Endothelial cell of umbilical vein (primary cell): ENCODE measurements around the gene YTHDC2. TPM values are rescaled to one million over a fixed set of nuclear protein-coding genes. Genes with fewer than 3 reads are reported as not detected.

Source experiments
- BruUV-seq: library from RNA; stranded (reverse); fragments of 400-500 nt; replicated peaks from 2 replicates; lab custom pipeline; 2021; lab: Mats Ljungman, UMichigan
- CTCF ChIA-PET: fragments of 300-600, 350-600 bp; sonication (Branson Sonifier 250); formaldehyde crosslinking; loops from one replicate; lab custom pipeline; 2021; ENCODE audit warnings: antibody characterized with exemption, inconsistent platforms; lab: Charles Lee
- POLR2A ChIA-PET: fragments of 300-600, 350-600 bp; sonication (Branson Sonifier 250); formaldehyde crosslinking; loops from one replicate; lab custom pipeline; 2021; ENCODE audit warnings: antibody characterized with exemption, inconsistent platforms; lab: Charles Lee
- DNase-seq: peaks from one replicate; pipeline ENCODE4 v3.0.0-alpha.2; 2011; ENCODE audit warnings: low read depth, low spot score
- FAIRE-seq: peaks from 2 replicates; lab custom pipeline; 2011; peaks lifted over from hg19 to GRCh38; lab: Jason Lieb, UNC
- H2AFZ ChIP-seq: 2 replicates; pipeline ENCODE4 v1.6.0; 2012; ENCODE audit warnings: low read depth, low read length, control low read depth, inconsistent platforms
- H3K27ac ChIP-seq: 2 replicates; pipeline ENCODE4 v1.5.1; 2011; ENCODE audit warnings: low read depth, mild to moderate bottlenecking, control low read depth, low read length, moderate library complexity; ENCODE audit not compliant: insufficient read depth
- H3K27me3 ChIP-seq, 2 experiments: 2 replicates each; pipeline versions ENCODE4 v1.6.0 to v1.6.1; 2011; ENCODE audit warnings: low read length in 2 of 2, mixed read lengths in 1 of 2; ENCODE audit not compliant: control insufficient read depth in 2 of 2, insufficient read depth in 2 of 2
- H3K36me3 ChIP-seq, 2 experiments: 2 replicates in 1 of 2; 3 replicates in 1 of 2; pipeline ENCODE4 v1.5.1; 2011; ENCODE audit warnings: low read length in 2 of 2, mild to moderate bottlenecking in 1 of 2, moderate library complexity in 1 of 2; ENCODE audit not compliant: control insufficient read depth in 2 of 2, insufficient read depth in 2 of 2; ENCODE audit errors: extremely low read depth in 1 of 2
- H3K4me1 ChIP-seq: 3 replicates; pipeline ENCODE4 v1.5.1; 2011; ENCODE audit warnings: mild to moderate bottlenecking, low read length; ENCODE audit not compliant: control insufficient read depth, insufficient read depth; ENCODE audit errors: extremely low read depth
- H3K4me2 ChIP-seq: 2 replicates; pipeline ENCODE4 v1.6.1; 2011; ENCODE audit warnings: low read length, control low read depth, mixed read lengths; ENCODE audit not compliant: insufficient read depth
- H3K4me3 ChIP-seq, 3 experiments: fragments of 200-600 bp in 1 of 3; sonication (generic), shearing (Covaris generic) in 1 of 3; replicated peaks in 1 of 3; 2 replicates each; pipeline ENCODE4 v1.5.1; 2011 to 2016; ENCODE audit warnings: control low read depth in 3 of 3, low read length in 3 of 3, mild to moderate bottlenecking in 2 of 3, inconsistent platforms in 1 of 3, low read depth in 1 of 3, moderate library complexity in 1 of 3; ENCODE audit not compliant: insufficient read depth in 1 of 3
- H3K79me2 ChIP-seq: 2 replicates; pipeline ENCODE4 v1.6.0; 2012; ENCODE audit warnings: low read length, inconsistent platforms; ENCODE audit not compliant: control insufficient read depth, insufficient read depth
- H3K9ac ChIP-seq: replicated peaks from 2 replicates; pipeline ENCODE3; 2011; ENCODE audit warnings: low read length, control low read depth; ENCODE audit not compliant: insufficient read depth; ENCODE audit errors: extremely low read depth
- H3K9me1 ChIP-seq: replicated peaks from 3 replicates; pipeline ENCODE4 v1.6.0; 2011; ENCODE audit warnings: mild to moderate bottlenecking, low read length; ENCODE audit not compliant: control insufficient read depth, insufficient read depth; ENCODE audit errors: extremely low read depth
- H3K9me3 ChIP-seq: replicated peaks from 2 replicates; pipeline ENCODE4 v1.5.1; 2012; ENCODE audit warnings: low read length, inconsistent platforms; ENCODE audit not compliant: control insufficient read depth, insufficient read depth
- H4K20me1 ChIP-seq: replicated peaks from 2 replicates; pipeline ENCODE3; 2011; ENCODE audit warnings: mild to moderate bottlenecking, low read length; ENCODE audit not compliant: control insufficient read depth, insufficient read depth; ENCODE audit errors: extremely low read depth
- CTCF ChIP-seq, 2 donors: IDR thresholded peaks; 1 replicate in 1 of 2; 2 replicates in 1 of 2; pipeline ENCODE4 v1.5.1; 2011; ENCODE audit warnings: low read length in 2 of 2, mild to moderate bottlenecking in 2 of 2, moderate library complexity in 2 of 2, control low read depth in 1 of 2, inconsistent platforms in 1 of 2, low read depth in 1 of 2; ENCODE audit not compliant: insufficient read depth in 1 of 2; ENCODE audit errors: extremely low read depth in 1 of 2
- EZH2 ChIP-seq: IDR thresholded peaks from 2 replicates; pipeline ENCODE4 v1.6.1; 2012; ENCODE audit warnings: borderline replicate concordance, low read depth, mild to moderate bottlenecking, moderate library complexity, low read length, inconsistent platforms; ENCODE audit not compliant: severe bottlenecking
- FOS ChIP-seq: IDR thresholded peaks from 2 replicates; pipeline ENCODE4 v1.6.1; 2011; ENCODE audit warnings: mild to moderate bottlenecking, low read length, moderate library complexity, borderline replicate concordance; ENCODE audit not compliant: insufficient read depth
- GATA2 ChIP-seq: IDR thresholded peaks from 2 replicates; pipeline ENCODE4 v1.7.0; 2011; ENCODE audit warnings: low read depth, mild to moderate bottlenecking, moderate library complexity, mixed read lengths, low read length; ENCODE audit not compliant: insufficient read length, insufficient read depth
- JUN ChIP-seq: IDR thresholded peaks from 2 replicates; pipeline ENCODE4 v1.6.1; 2011; ENCODE audit warnings: borderline replicate concordance, low read depth; ENCODE audit not compliant: insufficient read length, insufficient read depth
- MYC ChIP-seq: IDR thresholded peaks from one replicate; pipeline ENCODE4 v1.6.1; 2011; ENCODE audit warnings: mild to moderate bottlenecking, low read depth, low read length
- POLR2A ChIP-seq: IDR thresholded peaks from 2 replicates; pipeline ENCODE4 v1.6.1; 2012; ENCODE audit warnings: low read depth, mild to moderate bottlenecking, control low read depth, low read length
- POLR2AphosphoS5 ChIP-seq: IDR thresholded peaks from 2 replicates; pipeline ENCODE4 v1.6.1; 2012; ENCODE audit warnings: low read depth, mild to moderate bottlenecking, control low read depth, low read length, moderate library complexity; ENCODE audit not compliant: insufficient read depth
- dilution Hi-C: fragments of 300-500 bp; cut with MboI; formaldehyde crosslinking; loops from one replicate; pipeline ENCODE4 v1.15.0; 2019; ENCODE audit warnings: low sequenced_read_pairs; ENCODE audit not compliant: extremely low pct_ligation_motif_present
- intact Hi-C: fragments of 100-400 bp; cut with micrococcal nuclease; formaldehyde crosslinking; loops from one replicate; pipeline ENCODE4 v1.10.0; 2022
- polyA plus RNA-seq, 4 experiments: library from polyadenylated mRNA; depleted of rRNA in 3 of 4; stranded (reverse) in 3 of 4; unstranded in 1 of 4; fragments of >200 nt; gene quantifications; 2 replicates each; pipeline versions ENCODE4 v1.2.1 to v1.2.3, GENCODE V29; 2011 to 2012; ENCODE audit warnings: missing spikeins in 1 of 4
- total RNA-seq: library from RNA; stranded (reverse); gene quantifications from 2 replicates; pipeline ENCODE4 v1.2.3, GENCODE V29; 2021
- TF ChIP-seq, protein P1 (sequence below): IDR thresholded peaks from 2 replicates; pipeline ENCODE4 v1.6.1; 2011; ENCODE audit not compliant: insufficient read depth, insufficient read length

The YTHDC2 gene
- total and polyA plus RNA-seq, 2 donors (not counting 3 experiments of a cell fraction or from before 2014, with no cell fraction given) = 7.6 to 40.7 TPM

- Histone ChIP-seq H3K9me3 (no peaks in the 10 kb centered on the region), H3K9ac (no peak overlapping the region), H3K4me3 (no peak overlapping the region), H3K79me2 (no peaks in the 10 kb centered on the region), H3K36me3 (peaks cover 2 to 15% of the 10 kb centered on the region in 2 experiments), H3K27me3 (no peaks in the 10 kb centered on the region), H3K4me1 (no peaks in the 10 kb centered on the region), H3K9me1 (no peaks in the 10 kb centered on the region), H2AFZ (no peak overlapping the region), H4K20me1 (no peaks in the 10 kb centered on the region), H3K27ac (no peak overlapping the region), H3K4me2 (no peak overlapping the region)
- TF ChIP-seq JUN (no peak), MYC (no peak), CTCF (IDR thresholded peaks at IDR 0.05; ENCODE audit: extremely low read depth in 1 of 2, insufficient read depth in 1 of 2, low read depth in 1 of 2, low read length in 2 of 2) (no peak), GATA2 (no peak), POLR2AphosphoS5 (no peak), EZH2 (no peak), FOS (no peak), POLR2A (no peak)
- TF ChIP-seq, protein P1, sequence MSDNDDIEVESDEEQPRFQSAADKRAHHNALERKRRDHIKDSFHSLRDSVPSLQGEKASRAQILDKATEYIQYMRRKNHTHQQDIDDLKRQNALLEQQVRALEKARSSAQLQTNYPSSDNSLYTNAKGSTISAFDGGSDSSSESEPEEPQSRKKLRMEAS = no peak
- CTCF ChIA-PET = no interaction called here
- dilution Hi-C loops (no loop called here), intact Hi-C loops (no loop called here)
- no TSS peak for BruUV-seq
- DNase-seq (no peak), FAIRE-seq (no peak)
- POLR2A ChIA-PET = no interaction called here
Measured at GRCh38 chr5:113562828-113563400, 49.4 kb downstream of the YTHDC2 start.
